ENCODE data around the gene PGM5. TPM values are rescaled to one million over a fixed set of nuclear protein-coding genes. Genes with fewer than 3 reads are reported as not detected.

The PGM5 gene
- total RNA-seq, 1 experiment from 2014 or later, result not detected

- H2BK12ac ChIP-seq (ENCODE audit: insufficient read length, low read depth, low read length), result no peak overlapping the region
- no peak overlapping the region for H4K5ac ChIP-seq (ENCODE audit: insufficient read length, low read depth, low read length)
- Mint-ChIP-seq H3K4me3 (no peak overlapping the region), H3K9me3 (peaks cover 2 to 17% of the 10 kb centered on the region in 2 experiments; a peak in 2 of 5 replicates), H3K27ac (no peak overlapping the region; a peak in 1 of 7 replicates), H3K27me3 (ENCODE audit: low read depth) (peaks cover 99% of the 10 kb centered on the region), H3K36me3 (ENCODE audit: insufficient read depth in 1 of 3, low read depth in 3 of 3) (no peaks in the 10 kb centered on the region), H3K4me1 (peaks cover 5 to 7% of the 10 kb centered on the region in 2 experiments)
- no peaks in the 10 kb centered on the region for H3K23me2 ChIP-seq (ENCODE audit: insufficient read length, low read depth, low read length, poor library complexity, severe bottlenecking)
- no peak for DNase-seq
- no CpG with 5 or more reads among the region's 2 CpGs for WGBS (ENCODE audit: extremely low coverage, insufficient read length, low lambda C conversion rate)
- no peak overlapping the region for H3K27ac ChIP-seq (ENCODE audit: insufficient read length, low read depth, low read length)
- H2BK15ac ChIP-seq (ENCODE audit: low read depth, low read length), result no peak overlapping the region
- H2AFZ ChIP-seq (ENCODE audit: low read length), result no peak overlapping the region
- no peak overlapping the region for H3K56ac ChIP-seq (ENCODE audit: insufficient read length, low read depth, low read length)
- H3K4me1 ChIP-seq (ENCODE audit: insufficient read depth, low read length), result no peaks in the 10 kb centered on the region
- H3K23ac ChIP-seq (ENCODE audit: insufficient read length, low read depth, low read length), result no peak overlapping the region
- no peaks in the 10 kb centered on the region for H4K20me1 ChIP-seq (ENCODE audit: control insufficient read depth, insufficient read depth, insufficient read length)
- H2BK5ac ChIP-seq (ENCODE audit: insufficient read length, low read length), result no peak overlapping the region
- H2BK20ac ChIP-seq (ENCODE audit: low read depth, low read length, poor library complexity, severe bottlenecking), result no peak overlapping the region
- H4K91ac ChIP-seq (ENCODE audit: insufficient read length, low read depth, low read length), result no peak overlapping the region
- no peak overlapping the region for H3K9ac ChIP-seq (ENCODE audit: extremely low read depth, insufficient read length, low read length)
- no peak overlapping the region for H2BK120ac ChIP-seq (ENCODE audit: low read depth, low read length, poor library complexity, severe bottlenecking)
- H3K27me3 ChIP-seq (ENCODE audit: insufficient read depth, low read length), result peaks cover 70% of the 10 kb centered on the region
- H4K8ac ChIP-seq (replicated peaks; ENCODE audit: insufficient read length, low read depth, low read length), result no peak overlapping the region
- H3K79me2 ChIP-seq (ENCODE audit: insufficient read depth, low read length), result no peaks in the 10 kb centered on the region
- no peak overlapping the region for H3K18ac ChIP-seq (ENCODE audit: insufficient read length, low read depth, low read length)
- TF ChIP-seq CTCF (conservative IDR thresholded peaks at IDR 0.05), result no peak
- H3K4ac ChIP-seq (ENCODE audit: low read depth, low read length), result no peak overlapping the region
- H3K9me3 ChIP-seq (ENCODE audit: control insufficient read depth, low read depth, low read length), result no peaks in the 10 kb centered on the region
- no peak overlapping the region for H2AK5ac ChIP-seq (ENCODE audit: insufficient read length, low read length)
- H3T11ph ChIP-seq (ENCODE audit: low read length), result no peak overlapping the region
- H3K14ac ChIP-seq (ENCODE audit: insufficient read depth, low read length), result no peak overlapping the region
- no peaks in the 10 kb centered on the region for H3K79me1 ChIP-seq (ENCODE audit: insufficient read depth, low read depth, low read length, poor library complexity, severe bottlenecking)
- no peak overlapping the region for H3K4me2 ChIP-seq (ENCODE audit: insufficient read depth, insufficient read length, low read length)
These were observed 152.1 kb downstream of the PGM5 start for GRCh38 chr9:68508547-68508946.
